PC-3 (cell line): ENCODE data around the gene RELL2.

Experiments used
- EZH2 ChIP-seq: fragments of 300-600 bp; sonication (generic); IDR thresholded peaks from one replicate; pipeline ENCODE4 v1.6.1; 2017; ENCODE audit warnings: antibody characterized with exemption, mild to moderate bottlenecking, low read length; ENCODE audit not compliant: unreplicated experiment
- EZH2phosphoT487 ChIP-seq: fragments of 300-600 bp; sonication (generic); IDR thresholded peaks from 2 replicates; pipeline ENCODE4 v1.6.1; 2018; ENCODE audit warnings: mild to moderate bottlenecking, antibody characterized with exemption, low read length, borderline replicate concordance
- TF ChIP-seq, protein P1 (sequence below): fragments of 300-600 bp; sonication (generic); conservative IDR thresholded peaks from 2 replicates; pipeline ENCODE4 v1.5.1; 2017; ENCODE audit warnings: antibody characterized with exemption, low read depth, mild to moderate bottlenecking, low read length

DNA sequence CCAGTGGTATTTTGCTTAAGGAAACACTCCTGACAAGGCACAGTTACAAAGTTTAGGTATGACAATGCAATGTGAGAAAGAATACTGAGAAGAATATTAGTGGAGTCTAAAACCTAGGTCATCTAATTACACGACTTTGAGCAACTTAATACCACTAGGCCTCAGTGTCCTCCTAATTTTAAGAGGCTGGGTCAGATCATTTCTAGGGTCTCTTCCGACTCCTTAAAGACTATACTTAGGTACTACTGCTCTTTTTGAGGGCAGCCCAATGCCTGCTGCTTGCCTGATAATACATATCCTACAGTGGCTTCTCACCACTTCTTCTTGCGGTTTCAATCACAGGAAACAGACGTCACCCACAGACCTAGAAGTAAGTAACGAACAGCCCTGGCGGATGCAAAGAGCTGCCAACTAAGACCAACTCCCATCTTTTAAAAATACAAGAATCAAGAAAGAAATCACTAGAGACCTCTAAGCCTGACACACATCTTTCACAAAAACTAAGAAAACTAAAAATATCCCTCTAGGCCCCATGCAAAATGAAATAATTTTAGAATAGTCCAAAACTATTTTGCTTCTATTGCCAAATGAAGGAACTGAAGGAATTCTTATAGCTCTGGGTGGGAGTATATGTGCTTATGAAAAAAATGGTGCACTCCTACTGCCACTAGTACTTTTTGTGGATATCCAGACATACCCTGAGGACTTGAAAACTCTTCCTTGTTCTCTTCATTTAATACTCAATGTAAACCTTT, 31.1 kb upstream of the RELL2 start:
- TF ChIP-seq, protein P1, sequence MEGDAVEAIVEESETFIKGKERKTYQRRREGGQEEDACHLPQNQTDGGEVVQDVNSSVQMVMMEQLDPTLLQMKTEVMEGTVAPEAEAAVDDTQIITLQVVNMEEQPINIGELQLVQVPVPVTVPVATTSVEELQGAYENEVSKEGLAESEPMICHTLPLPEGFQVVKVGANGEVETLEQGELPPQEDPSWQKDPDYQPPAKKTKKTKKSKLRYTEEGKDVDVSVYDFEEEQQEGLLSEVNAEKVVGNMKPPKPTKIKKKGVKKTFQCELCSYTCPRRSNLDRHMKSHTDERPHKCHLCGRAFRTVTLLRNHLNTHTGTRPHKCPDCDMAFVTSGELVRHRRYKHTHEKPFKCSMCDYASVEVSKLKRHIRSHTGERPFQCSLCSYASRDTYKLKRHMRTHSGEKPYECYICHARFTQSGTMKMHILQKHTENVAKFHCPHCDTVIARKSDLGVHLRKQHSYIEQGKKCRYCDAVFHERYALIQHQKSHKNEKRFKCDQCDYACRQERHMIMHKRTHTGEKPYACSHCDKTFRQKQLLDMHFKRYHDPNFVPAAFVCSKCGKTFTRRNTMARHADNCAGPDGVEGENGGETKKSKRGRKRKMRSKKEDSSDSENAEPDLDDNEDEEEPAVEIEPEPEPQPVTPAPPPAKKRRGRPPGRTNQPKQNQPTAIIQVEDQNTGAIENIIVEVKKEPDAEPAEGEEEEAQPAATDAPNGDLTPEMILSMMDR, result no peak
- TF ChIP-seq EZH2 (no peak), EZH2phosphoT487 (no peak)
